ENCODE data around the gene TBX5. TPM values are rescaled to one million over a fixed set of nuclear protein-coding genes. Genes with fewer than 3 reads are reported as not detected.

Gene TBX5
- not detected in 5 replicates for total RNA-seq (2022; extraction: Qiagen RNA extraction; ENCODE audit: low read depth)

GRCh38 chr12:114405519-114406271 lies at the start of gene TBX5:
Gene TBX5, minus strand, starts transcription at chr12:114406144. Its CDS starts 2,246 bp downstream, at chr12:114403898.

All from A549 treated with RU486 at 1 μM for 4 hours (cell line).